SK-N-SH (cell line): Measurements from ENCODE around the gene MRGPRD. TPM values are rescaled to one million over a fixed set of nuclear protein-coding genes. Genes with fewer than 3 reads are reported as not detected.

Source experiments
- CTCF ChIA-PET: fragments of 300-600, 350-600 bp; formaldehyde crosslinking; extraction: SDS; loops from one replicate; lab custom pipeline; 2021; lab: Yijun Ruan, JAX
- POLR2A ChIA-PET: fragments of 350-600 bp; sonication (Branson Sonifier 250); formaldehyde crosslinking; extraction: SDS; loops from one replicate; lab custom pipeline; 2020; ENCODE audit warnings: antibody characterized with exemption, inconsistent platforms; lab: Yijun Ruan, JAX
- DNase-seq: peaks from one replicate; pipeline ENCODE4 v3.0.0; 2012
- H2AFZ ChIP-seq: fragments of 200-600 bp; sonication (generic); 2 replicates; pipeline ENCODE4 v1.8.1; 2016; ENCODE audit warnings: antibody characterized with exemption, mild to moderate bottlenecking, low read depth
- H3F3A ChIP-seq: fragments of 200-600 bp; sonication (generic); replicated peaks from 2 replicates; pipeline ENCODE3; 2016; ENCODE audit warnings: antibody characterized with exemption, mild to moderate bottlenecking; ENCODE audit not compliant: insufficient read depth
- H3K27ac ChIP-seq, 2 experiments: fragments of 200-500 bp in 1 of 2; fragments of 200-600 bp in 1 of 2; sonication (Bioruptor generic) in 1 of 2; sonication (generic), shearing (Covaris generic) in 1 of 2; 2 replicates each; pipeline versions ENCODE4 v1.5.1 to v1.6.1; 2014 to 2016; ENCODE audit warnings: low read depth in 2 of 2, inconsistent platforms in 1 of 2, low read length in 1 of 2, mild to moderate bottlenecking in 1 of 2, mixed read lengths in 1 of 2
- H3K27me3 ChIP-seq: fragments of 200-600 bp; sonication (generic), shearing (Covaris generic); 2 replicates; pipeline ENCODE4 v1.6.1; 2016; ENCODE audit warnings: mixed run types; ENCODE audit not compliant: insufficient read depth
- H3K36me3 ChIP-seq, 2 experiments: fragments of 200-500 bp in 1 of 2; fragments of 200-600 bp in 1 of 2; sonication (Bioruptor generic) in 1 of 2; sonication (generic) in 1 of 2; replicated peaks in 1 of 2; 2 replicates each; pipeline versions ENCODE3 to v1.5.1; 2014 to 2016; ENCODE audit warnings: low read length in 1 of 2, mild to moderate bottlenecking in 1 of 2; ENCODE audit not compliant: insufficient read depth in 2 of 2, control insufficient read depth in 1 of 2
- H3K4me1 ChIP-seq, 2 experiments: fragments of 200-500 bp in 1 of 2; fragments of 200-600 bp in 1 of 2; sonication (Bioruptor generic) in 1 of 2; sonication (generic), shearing (Covaris generic) in 1 of 2; 2 replicates each; pipeline versions ENCODE4 v1.5.1 to v1.6.1; 2014 to 2016; ENCODE audit warnings: low read depth in 1 of 2, low read length in 1 of 2, mixed run types in 1 of 2; ENCODE audit not compliant: insufficient read depth in 2 of 2, control insufficient read depth in 1 of 2
- H3K4me2 ChIP-seq: fragments of 200-600 bp; sonication (generic), shearing (Covaris generic); 2 replicates; pipeline ENCODE4 v1.6.1; 2017; ENCODE audit warnings: mixed run types
- H3K4me3 ChIP-seq, 2 experiments: fragments of 200-500 bp in 1 of 2; fragments of 200-600 bp in 1 of 2; sonication (Bioruptor generic) in 1 of 2; sonication (generic), shearing (Covaris generic) in 1 of 2; 2 replicates each; pipeline versions ENCODE4 v1.5.1 to v1.8.1; 2014 to 2016; ENCODE audit warnings: low read depth in 2 of 2, inconsistent platforms in 1 of 2, low read length in 1 of 2, mild to moderate bottlenecking in 1 of 2, mixed read lengths in 1 of 2, moderate library complexity in 1 of 2
- H3K79me2 ChIP-seq: fragments of 200-600 bp; sonication (generic); 2 replicates; pipeline ENCODE4 v1.8.1; 2017; ENCODE audit warnings: mild to moderate bottlenecking; ENCODE audit not compliant: insufficient read depth
- H3K9ac ChIP-seq: fragments of 200-600 bp; sonication (generic); 2 replicates; pipeline ENCODE4 v1.6.1; 2017; ENCODE audit warnings: mixed run types
- H3K9me2 ChIP-seq: fragments of 200-600 bp; sonication (generic); 2 replicates; pipeline ENCODE4 v1.6.1; 2017; ENCODE audit warnings: mixed run types
- H3K9me3 ChIP-seq: fragments of 200-600 bp; sonication (generic); 2 replicates; pipeline ENCODE4 v1.6.1; 2017; ENCODE audit warnings: mixed run types, mild to moderate bottlenecking, moderate library complexity
- H4K20me1 ChIP-seq: fragments of 200-600 bp; sonication (generic); 2 replicates; pipeline ENCODE4 v1.6.1; 2017; ENCODE audit warnings: mild to moderate bottlenecking, mixed run types; ENCODE audit not compliant: insufficient read depth
- ELF1 ChIP-seq: IDR thresholded peaks from 2 replicates; pipeline ENCODE4 v1.4.0; 2012
- EP300 ChIP-seq, 2 experiments: IDR thresholded peaks; 2 replicates each; pipeline versions ENCODE4 v1.4.0 to v1.6.1; 2012; ENCODE audit warnings: borderline replicate concordance in 1 of 2, low read depth in 1 of 2, low read length in 1 of 2
- EZH2phosphoT487 ChIP-seq: fragments of 200-600 bp; sonication (generic); IDR thresholded peaks from 2 replicates; pipeline ENCODE4 v1.6.1; 2017; ENCODE audit warnings: low read depth, mixed run types, mild to moderate bottlenecking, antibody characterized with exemption, moderate library complexity, borderline replicate concordance
- GATA2 ChIP-seq: sonication (generic); formaldehyde crosslinking; IDR thresholded peaks from 2 replicates; pipeline ENCODE4 v1.5.0; 2020; ENCODE audit warnings: mild to moderate bottlenecking, missing genetic modification reagents
- JUND ChIP-seq: IDR thresholded peaks from 2 replicates; pipeline ENCODE4 v1.4.0; 2012
- MXI1 ChIP-seq: IDR thresholded peaks from 2 replicates; pipeline ENCODE4 v1.6.1; 2012; ENCODE audit warnings: mild to moderate bottlenecking, low read depth, low read length, improper control_type of control experiment
- NFIC ChIP-seq: IDR thresholded peaks from 2 replicates; pipeline ENCODE4 v1.4.0; 2012; ENCODE audit warnings: borderline replicate concordance
- NRF1 ChIP-seq: IDR thresholded peaks from 2 replicates; pipeline ENCODE4 v1.6.1; 2012; ENCODE audit warnings: low read depth, mild to moderate bottlenecking, low read length
- POLR2AphosphoS5 ChIP-seq: IDR thresholded peaks from 2 replicates; pipeline ENCODE4 v1.6.1; 2012; ENCODE audit warnings: low read depth, low read length
- RAD21 ChIP-seq: IDR thresholded peaks from 2 replicates; pipeline ENCODE4 v1.6.1; 2012; ENCODE audit warnings: mild to moderate bottlenecking, low read length
- RCOR1 ChIP-seq: fragments of 150-350 bp; IDR thresholded peaks from 2 replicates; pipeline ENCODE4 v1.6.1; 2017; ENCODE audit warnings: antibody characterized with exemption, low read length
- RXRA ChIP-seq: IDR thresholded peaks from 2 replicates; pipeline ENCODE4 v1.4.0; 2012; ENCODE audit warnings: low read depth, mild to moderate bottlenecking, borderline replicate concordance
- SIN3A ChIP-seq: IDR thresholded peaks from 2 replicates; pipeline ENCODE4 v1.6.1; 2012; ENCODE audit warnings: low read depth, mild to moderate bottlenecking, low read length, moderate library complexity, borderline replicate concordance
- SMC3 ChIP-seq: IDR thresholded peaks from 2 replicates; pipeline ENCODE4 v1.6.1; 2012; ENCODE audit warnings: low read depth, low read length, improper control_type of control experiment
- TAF1 ChIP-seq: IDR thresholded peaks from 2 replicates; pipeline ENCODE4 v1.6.1; 2012; ENCODE audit warnings: low read depth, mild to moderate bottlenecking, low read length, moderate library complexity, borderline replicate concordance
- WGBS: methylation state at CpG from one replicate; pipeline ENCODE4 v1.1.6; 2017; ENCODE audit warnings: low lambda C conversion rate; 5-methylcytosine and 5-hydroxymethylcytosine counted together
- polyA plus RNA-seq, 3 experiments: library from polyadenylated mRNA; depleted of rRNA; stranded (reverse); fragments of >200 nt; gene quantifications; 2 replicates each; pipeline ENCODE4 v1.2.3, GENCODE V29; 2012
- TF ChIP-seq, protein P1 (sequence below): IDR thresholded peaks from 2 replicates; pipeline ENCODE4 v1.4.0; 2012; ENCODE audit warnings: low read depth
- TF ChIP-seq, protein P2 (sequence below): IDR thresholded peaks from 2 replicates; pipeline ENCODE4; 2012
- TF ChIP-seq, protein P3 (sequence below): IDR thresholded peaks from 2 replicates; pipeline ENCODE4 v1.4.0; 2012; ENCODE audit warnings: low read depth, borderline replicate concordance
- TF ChIP-seq, protein P4 (sequence below): fragments of 200-600 bp; sonication (generic); IDR thresholded peaks from 2 replicates; pipeline ENCODE4 v1.6.1; 2017; ENCODE audit warnings: antibody characterized with exemption, mild to moderate bottlenecking, moderate library complexity
- TF ChIP-seq, protein P5 (sequence below): fragments of 150-350 bp; IDR thresholded peaks from 2 replicates; pipeline ENCODE4 v1.6.1; 2017; ENCODE audit warnings: antibody characterized with exemption, low read length, low read depth, borderline replicate concordance

MRGPRD gene
- polyA plus RNA-seq, 1 of the 3 experiments (the other 2 are of a cell fraction), result not detected

DNA sequence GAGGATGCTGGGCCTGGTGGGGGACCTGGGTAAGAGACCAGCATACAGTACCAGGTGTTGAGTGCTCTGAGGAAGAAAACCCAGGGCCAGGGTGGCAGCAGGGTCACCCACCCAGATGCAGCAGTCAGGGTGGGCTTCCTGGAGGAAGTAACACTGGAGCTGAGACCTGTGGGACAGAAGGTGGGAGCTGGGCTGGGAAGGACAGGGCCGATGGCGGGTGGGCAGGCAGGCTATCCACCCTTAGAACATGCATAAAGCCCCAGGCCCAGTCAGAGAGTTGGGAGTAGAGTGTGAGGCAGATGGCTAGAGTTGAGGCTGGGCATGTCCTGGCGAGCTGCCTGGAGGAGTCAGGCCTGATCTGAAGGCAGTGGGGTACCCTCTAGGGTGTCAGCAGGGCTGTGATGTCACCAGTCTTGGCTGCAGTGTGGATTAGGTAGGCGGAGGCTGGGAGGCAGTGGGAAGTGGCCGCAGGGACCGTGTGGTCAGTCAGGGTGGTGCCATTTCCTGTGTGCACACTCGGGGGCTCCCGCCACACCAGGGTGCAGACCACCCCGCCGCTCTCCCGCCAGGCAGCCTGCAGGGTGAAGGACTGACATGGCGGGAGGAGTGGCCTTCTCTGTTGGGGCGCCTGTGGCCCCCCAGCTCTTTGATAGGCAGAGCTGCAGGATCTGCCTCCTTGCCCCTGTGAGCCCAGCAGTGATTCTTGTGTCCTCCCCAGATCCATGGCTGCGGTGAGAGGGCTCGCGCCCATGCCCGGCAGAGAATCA is 41.8 kb downstream of the MRGPRD start:
- Histone ChIP-seq H4K20me1 (no peaks in the 10 kb centered on the region), H3K4me2 (no peak overlapping the region), H3K9me3 (no peaks in the 10 kb centered on the region), H3K4me1 (no peaks in the 10 kb centered on the region), H3K27ac (no peak overlapping the region), H2AFZ (no peak overlapping the region), H3K4me3 (no peak overlapping the region), H3K79me2 (no peaks in the 10 kb centered on the region), H3K36me3 (peaks cover 0 to 47% of the 10 kb centered on the region in 2 experiments), H3K9me2 (no peaks in the 10 kb centered on the region), H3K9ac (no peak overlapping the region), H3K27me3 (no peaks in the 10 kb centered on the region), H3F3A (no peaks in the 10 kb centered on the region)
- POLR2A ChIA-PET, result no interaction called here
- TF ChIP-seq EZH2phosphoT487 (no peak), EP300 (IDR thresholded peaks at IDR 0.05; ENCODE audit: borderline replicate concordance in 1 of 2, low read depth in 1 of 2, low read length in 1 of 2) (no peak), RXRA (no peak), TAF1 (no peak), RAD21 (no peak), POLR2AphosphoS5 (no peak), SIN3A (no peak), NFIC (no peak), GATA2 (CRISPR knock-in tag) (no peak), MXI1 (no peak), NRF1 (no peak), RCOR1 (no peak), SMC3 (no peak), ELF1 (no peak), JUND (no peak)
- TF ChIP-seq, protein P1, sequence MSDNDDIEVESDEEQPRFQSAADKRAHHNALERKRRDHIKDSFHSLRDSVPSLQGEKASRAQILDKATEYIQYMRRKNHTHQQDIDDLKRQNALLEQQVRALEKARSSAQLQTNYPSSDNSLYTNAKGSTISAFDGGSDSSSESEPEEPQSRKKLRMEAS, result no peak
- TF ChIP-seq, protein P2, sequence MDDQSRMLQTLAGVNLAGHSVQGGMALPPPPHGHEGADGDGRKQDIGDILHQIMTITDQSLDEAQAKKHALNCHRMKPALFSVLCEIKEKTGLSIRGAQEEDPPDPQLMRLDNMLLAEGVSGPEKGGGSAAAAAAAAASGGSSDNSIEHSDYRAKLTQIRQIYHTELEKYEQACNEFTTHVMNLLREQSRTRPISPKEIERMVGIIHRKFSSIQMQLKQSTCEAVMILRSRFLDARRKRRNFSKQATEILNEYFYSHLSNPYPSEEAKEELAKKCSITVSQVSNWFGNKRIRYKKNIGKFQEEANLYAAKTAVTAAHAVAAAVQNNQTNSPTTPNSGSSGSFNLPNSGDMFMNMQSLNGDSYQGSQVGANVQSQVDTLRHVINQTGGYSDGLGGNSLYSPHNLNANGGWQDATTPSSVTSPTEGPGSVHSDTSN, result no peak
- TF ChIP-seq, protein P3, sequence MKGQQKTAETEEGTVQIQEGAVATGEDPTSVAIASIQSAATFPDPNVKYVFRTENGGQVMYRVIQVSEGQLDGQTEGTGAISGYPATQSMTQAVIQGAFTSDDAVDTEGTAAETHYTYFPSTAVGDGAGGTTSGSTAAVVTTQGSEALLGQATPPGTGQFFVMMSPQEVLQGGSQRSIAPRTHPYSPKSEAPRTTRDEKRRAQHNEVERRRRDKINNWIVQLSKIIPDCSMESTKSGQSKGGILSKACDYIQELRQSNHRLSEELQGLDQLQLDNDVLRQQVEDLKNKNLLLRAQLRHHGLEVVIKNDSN, result no peak
- TF ChIP-seq, protein P4, sequence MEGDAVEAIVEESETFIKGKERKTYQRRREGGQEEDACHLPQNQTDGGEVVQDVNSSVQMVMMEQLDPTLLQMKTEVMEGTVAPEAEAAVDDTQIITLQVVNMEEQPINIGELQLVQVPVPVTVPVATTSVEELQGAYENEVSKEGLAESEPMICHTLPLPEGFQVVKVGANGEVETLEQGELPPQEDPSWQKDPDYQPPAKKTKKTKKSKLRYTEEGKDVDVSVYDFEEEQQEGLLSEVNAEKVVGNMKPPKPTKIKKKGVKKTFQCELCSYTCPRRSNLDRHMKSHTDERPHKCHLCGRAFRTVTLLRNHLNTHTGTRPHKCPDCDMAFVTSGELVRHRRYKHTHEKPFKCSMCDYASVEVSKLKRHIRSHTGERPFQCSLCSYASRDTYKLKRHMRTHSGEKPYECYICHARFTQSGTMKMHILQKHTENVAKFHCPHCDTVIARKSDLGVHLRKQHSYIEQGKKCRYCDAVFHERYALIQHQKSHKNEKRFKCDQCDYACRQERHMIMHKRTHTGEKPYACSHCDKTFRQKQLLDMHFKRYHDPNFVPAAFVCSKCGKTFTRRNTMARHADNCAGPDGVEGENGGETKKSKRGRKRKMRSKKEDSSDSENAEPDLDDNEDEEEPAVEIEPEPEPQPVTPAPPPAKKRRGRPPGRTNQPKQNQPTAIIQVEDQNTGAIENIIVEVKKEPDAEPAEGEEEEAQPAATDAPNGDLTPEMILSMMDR, result no peak
- TF ChIP-seq, protein P5, sequence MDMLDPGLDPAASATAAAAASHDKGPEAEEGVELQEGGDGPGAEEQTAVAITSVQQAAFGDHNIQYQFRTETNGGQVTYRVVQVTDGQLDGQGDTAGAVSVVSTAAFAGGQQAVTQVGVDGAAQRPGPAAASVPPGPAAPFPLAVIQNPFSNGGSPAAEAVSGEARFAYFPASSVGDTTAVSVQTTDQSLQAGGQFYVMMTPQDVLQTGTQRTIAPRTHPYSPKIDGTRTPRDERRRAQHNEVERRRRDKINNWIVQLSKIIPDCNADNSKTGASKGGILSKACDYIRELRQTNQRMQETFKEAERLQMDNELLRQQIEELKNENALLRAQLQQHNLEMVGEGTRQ, result no peak
- 97% methylated on average over 6 of the region's 17 CpGs for WGBS
- DNase-seq, result no peak
- CTCF ChIA-PET, result no interaction called here
